ENCODE measurements around the gene HOXD11.

Gene HOXD11

GRCh38 chr2:176106581-176107539 lies at the start of gene HOXD11:
Gene HOXD11 (plus strand): TSS chr2:176107280. CDS start chr2:176107356, 76 bp downstream.
- no peak for DNase-seq (ENCODE audit: low spot score)

GRCh38 chr2:176063958-176064357 lies 43.1 kb upstream of the HOXD11 start:
- DNase-seq (ENCODE audit: low spot score), result no peak

GRCh38 chr2:176066645-176067588 lies 40.2 kb upstream of the HOXD11 start:
- DNase-seq (ENCODE audit: low spot score), result no peak

- no peak for DNase-seq (ENCODE audit: low spot score)
These were observed 39.3 kb upstream of the HOXD11 start for GRCh38 chr2:176067589-176068418.

- DNase-seq (ENCODE audit: low spot score), result no peak
These were observed 38.7 kb upstream of the HOXD11 start for GRCh38 chr2:176068419-176068832.

GRCh38 chr2:176071330-176072291 lies 35.5 kb upstream of the HOXD11 start:
- no peak for DNase-seq (ENCODE audit: low spot score)

- no peak for DNase-seq (ENCODE audit: low spot score)
These were observed 34.8 kb upstream of the HOXD11 start for GRCh38 chr2:176072292-176072669.

- no peak for DNase-seq (ENCODE audit: low spot score)
These were observed 33.9 kb upstream of the HOXD11 start for GRCh38 chr2:176072951-176073904.

- no peak for DNase-seq (ENCODE audit: low spot score)
These were observed 32.1 kb upstream of the HOXD11 start for GRCh38 chr2:176074919-176075425.

- no peak for DNase-seq (ENCODE audit: low spot score)
These were observed 31.6 kb upstream of the HOXD11 start for GRCh38 chr2:176075481-176075880.

GRCh38 chr2:176076063-176076462 lies 31.0 kb upstream of the HOXD11 start:
- no peak for DNase-seq (ENCODE audit: low spot score)

- no peak for DNase-seq (ENCODE audit: low spot score)
These were observed 30.3 kb upstream of the HOXD11 start for GRCh38 chr2:176076796-176077195.

GRCh38 chr2:176078541-176079284 lies 28.4 kb upstream of the HOXD11 start:
- DNase-seq (ENCODE audit: low spot score), result no peak

- no peak for DNase-seq (ENCODE audit: low spot score)
These were observed 27.7 kb upstream of the HOXD11 start for GRCh38 chr2:176079285-176079830.

- no peak for DNase-seq (ENCODE audit: low spot score)
These were observed 27.1 kb upstream of the HOXD11 start for GRCh38 chr2:176079831-176080539.

GRCh38 chr2:176080540-176081375 lies 26.3 kb upstream of the HOXD11 start:
- no peak for DNase-seq (ENCODE audit: low spot score)
